Measurements from ENCODE around the gene LRP11. TPM values are rescaled to one million over a fixed set of nuclear protein-coding genes. Genes with fewer than 3 reads are reported as not detected.
A peak's percentile ranks its signal among the peaks of the same experiment; 100 is the strongest.

The LRP11 gene
- total RNA-seq, 1 experiment from 2014 or later = 17.7 TPM

GRCh38 chr6:149860834-149861602 is 3.1 kb downstream of the LRP11 start:
- Mint-ChIP-seq H3K36me3 (ENCODE audit: insufficient read depth, unreplicated experiment) (no peaks in the 10 kb centered on the region), H3K27me3 (ENCODE audit: insufficient read depth, unreplicated experiment) (no peaks in the 10 kb centered on the region), H3K4me1 (ENCODE audit: low read depth, unreplicated experiment) (peaks cover 30% of the 10 kb centered on the region), H3K27ac (ENCODE audit: unreplicated experiment) (no peak overlapping the region), H3K9me3 (ENCODE audit: unreplicated experiment) (no peaks in the 10 kb centered on the region), H3K4me3 (ENCODE audit: unreplicated experiment) (peak overlapping the region; percentile 35)
- intact Hi-C loops (cut with micrococcal nuclease; ENCODE audit: unreplicated experiment) = loop anchor here (10.0 kb wide), 1 partner anchor 296 kb away; the partner anchor contains the start of gene GINM1
- H3K27me3 ChIP-seq (replicated peaks; ENCODE audit: control insufficient read depth, insufficient read depth, low read length) = no peaks in the 10 kb centered on the region
- H3K4me1 ChIP-seq = peaks cover 16% of the 10 kb centered on the region
- DNase-seq = no peak
- no peaks in the 10 kb centered on the region for H3K9me3 ChIP-seq
- H3K4me3 ChIP-seq (ENCODE audit: low read depth, low read length) = no peak overlapping the region
- TF ChIP-seq, protein P1, sequence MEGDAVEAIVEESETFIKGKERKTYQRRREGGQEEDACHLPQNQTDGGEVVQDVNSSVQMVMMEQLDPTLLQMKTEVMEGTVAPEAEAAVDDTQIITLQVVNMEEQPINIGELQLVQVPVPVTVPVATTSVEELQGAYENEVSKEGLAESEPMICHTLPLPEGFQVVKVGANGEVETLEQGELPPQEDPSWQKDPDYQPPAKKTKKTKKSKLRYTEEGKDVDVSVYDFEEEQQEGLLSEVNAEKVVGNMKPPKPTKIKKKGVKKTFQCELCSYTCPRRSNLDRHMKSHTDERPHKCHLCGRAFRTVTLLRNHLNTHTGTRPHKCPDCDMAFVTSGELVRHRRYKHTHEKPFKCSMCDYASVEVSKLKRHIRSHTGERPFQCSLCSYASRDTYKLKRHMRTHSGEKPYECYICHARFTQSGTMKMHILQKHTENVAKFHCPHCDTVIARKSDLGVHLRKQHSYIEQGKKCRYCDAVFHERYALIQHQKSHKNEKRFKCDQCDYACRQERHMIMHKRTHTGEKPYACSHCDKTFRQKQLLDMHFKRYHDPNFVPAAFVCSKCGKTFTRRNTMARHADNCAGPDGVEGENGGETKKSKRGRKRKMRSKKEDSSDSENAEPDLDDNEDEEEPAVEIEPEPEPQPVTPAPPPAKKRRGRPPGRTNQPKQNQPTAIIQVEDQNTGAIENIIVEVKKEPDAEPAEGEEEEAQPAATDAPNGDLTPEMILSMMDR (IDR thresholded peaks at IDR 0.05; ENCODE audit: insufficient read depth in 1 of 2, low read depth in 1 of 2, low read length in 1 of 2, severe bottlenecking in 1 of 2, unreplicated experiment in 1 of 2) = no peak
- ChIA-PET POLR2A (interaction anchor here (0.6 kb wide), 1 partner anchor 29 kb away, joined by 5 read pairs; no protein-coding TSS in a partner anchor), CTCF (interaction anchor here (0.6 kb wide), 1 partner anchor 27 kb away, joined by 3 read pairs; no protein-coding TSS in a partner anchor)
- no peaks in the 10 kb centered on the region for H3K36me3 ChIP-seq (ENCODE audit: control insufficient read depth, insufficient read depth, low read length)
- BruUV-seq (replicated peaks) = no TSS peak

- peaks cover 36% of the 10 kb centered on the region for H3K4me1 Mint-ChIP-seq (ENCODE audit: low read depth, unreplicated experiment)
- no peaks in the 10 kb centered on the region for H3K9me3 ChIP-seq
- H3K4me3 Mint-ChIP-seq (ENCODE audit: unreplicated experiment) = no peak overlapping the region
- no peak overlapping the region for H3K27ac Mint-ChIP-seq (ENCODE audit: unreplicated experiment)
- no peak for DNase-seq
- TF ChIP-seq, protein P1 (IDR thresholded peaks at IDR 0.05; ENCODE audit: insufficient read depth in 1 of 2, low read depth in 1 of 2, low read length in 1 of 2, severe bottlenecking in 1 of 2, unreplicated experiment in 1 of 2) = no peak
- no peaks in the 10 kb centered on the region for H3K27me3 ChIP-seq (replicated peaks; ENCODE audit: control insufficient read depth, insufficient read depth, low read length)
- BruUV-seq (replicated peaks) = no TSS peak
- H3K9me3 Mint-ChIP-seq (ENCODE audit: unreplicated experiment) = no peaks in the 10 kb centered on the region
- H3K4me1 ChIP-seq = peaks cover 19% of the 10 kb centered on the region
- ChIA-PET CTCF (interaction anchor here (0.6 kb wide), 1 partner anchor 27 kb away, joined by 3 read pairs; no protein-coding TSS in a partner anchor), POLR2A (interaction anchor here (0.6 kb wide), 1 partner anchor 29 kb away, joined by 5 read pairs; no protein-coding TSS in a partner anchor)
- H3K4me3 ChIP-seq (ENCODE audit: low read depth, low read length) = no peak overlapping the region
- no peaks in the 10 kb centered on the region for H3K36me3 ChIP-seq (ENCODE audit: control insufficient read depth, insufficient read depth, low read length)
- H3K27me3 Mint-ChIP-seq (ENCODE audit: insufficient read depth, unreplicated experiment) = no peaks in the 10 kb centered on the region
- intact Hi-C loops (cut with micrococcal nuclease; ENCODE audit: unreplicated experiment) = loop anchor here (10.0 kb wide), 1 partner anchor 296 kb away; the partner anchor contains the start of gene GINM1
- H3K36me3 Mint-ChIP-seq (ENCODE audit: insufficient read depth, unreplicated experiment) = no peaks in the 10 kb centered on the region
These were observed 3.7 kb downstream of the LRP11 start for GRCh38 chr6:149860513-149860833.

DNA sequence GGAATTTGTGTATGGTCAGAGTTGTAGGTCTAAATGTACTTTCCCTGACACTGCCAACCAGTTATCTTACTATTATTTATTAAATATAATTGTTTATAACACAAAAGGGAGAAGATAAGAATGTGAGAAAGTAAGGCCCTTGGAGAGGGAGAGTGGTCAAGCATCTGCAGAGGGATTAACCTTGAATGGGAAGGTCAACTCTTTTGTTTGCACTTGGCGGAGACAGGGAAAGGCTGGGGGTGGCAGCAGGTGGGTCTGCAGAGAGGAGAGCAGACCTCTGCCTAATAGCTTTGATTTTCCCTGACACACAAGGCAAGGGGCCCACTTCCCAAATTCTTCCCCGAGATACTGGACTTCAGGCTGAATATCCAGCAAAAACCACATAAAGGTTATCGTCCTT is 4.2 kb downstream of the LRP11 start:
- H3K36me3 ChIP-seq (ENCODE audit: control insufficient read depth, insufficient read depth, low read length) = no peaks in the 10 kb centered on the region
- H3K9me3 Mint-ChIP-seq (ENCODE audit: unreplicated experiment) = no peaks in the 10 kb centered on the region
- no peak for DNase-seq
- peaks cover 41% of the 10 kb centered on the region for H3K4me1 Mint-ChIP-seq (ENCODE audit: low read depth, unreplicated experiment)
- H3K4me3 ChIP-seq (ENCODE audit: low read depth, low read length) = no peak overlapping the region
- intact Hi-C loops (cut with micrococcal nuclease; ENCODE audit: unreplicated experiment) = loop anchor here (10.0 kb wide), 1 partner anchor 295 kb away; the partner anchor contains the start of gene GINM1
- BruUV-seq (replicated peaks) = no TSS peak
- no peaks in the 10 kb centered on the region for H3K9me3 ChIP-seq
- no peak overlapping the region for H3K27ac Mint-ChIP-seq (ENCODE audit: unreplicated experiment)
- H3K27me3 ChIP-seq (replicated peaks; ENCODE audit: control insufficient read depth, insufficient read depth, low read length) = no peaks in the 10 kb centered on the region
- ChIA-PET CTCF (no interaction called here), POLR2A (interaction anchor here (0.6 kb wide), 1 partner anchor 28 kb away, joined by 5 read pairs; no protein-coding TSS in a partner anchor)
- H3K4me3 Mint-ChIP-seq (ENCODE audit: unreplicated experiment) = no peak overlapping the region
- H3K36me3 Mint-ChIP-seq (ENCODE audit: insufficient read depth, unreplicated experiment) = peaks cover 3% of the 10 kb centered on the region
- H3K27me3 Mint-ChIP-seq (ENCODE audit: insufficient read depth, unreplicated experiment) = no peaks in the 10 kb centered on the region
- TF ChIP-seq, protein P1 (IDR thresholded peaks at IDR 0.05; ENCODE audit: insufficient read depth in 1 of 2, low read depth in 1 of 2, low read length in 1 of 2, severe bottlenecking in 1 of 2, unreplicated experiment in 1 of 2) = no peak
- H3K4me1 ChIP-seq = peaks cover 23% of the 10 kb centered on the region
